CD4-positive, CD25-positive, alpha-beta regulatory T cell (primary cell): Measurements from ENCODE around the gene SLC13A3. TPM values are rescaled to one million over a fixed set of nuclear protein-coding genes. Genes with fewer than 3 reads are reported as not detected.
"Not testable (repeated sequence)": the region's sequence is repeated elsewhere in the genome, so short reads cannot be mapped to it uniquely, and the experiment has no call there.

Experiments used
- ATAC-seq, 2 donors: fragments of 150-1000 bp; cut with Tn5 transposase; one replicate each; pipeline ENCODE4 v1.10.0; 2021; ENCODE audit warnings: low read depth in 2 of 2, moderate number of reproducible peaks in 2 of 2, moderate library complexity in 1 of 2
- DNase-seq, 3 donors: peaks; one replicate each; pipeline versions ENCODE4 v3.0.0 to v3.0.0-alpha.2; 2012 to 2022; ENCODE audit warnings: mixed read lengths in 1 of 3
- H3K27ac ChIP-seq: one replicate; pipeline ENCODE4 v1.7.0; 2013; ENCODE audit warnings: mild to moderate bottlenecking, low read length; ENCODE audit not compliant: insufficient read depth, poor library complexity, severe bottlenecking
- H3K27me3 ChIP-seq: one replicate; pipeline ENCODE4 v1.7.0; 2013; ENCODE audit warnings: low read length; ENCODE audit not compliant: control insufficient read depth, insufficient read depth
- H3K36me3 ChIP-seq: one replicate; pipeline ENCODE4 v1.7.0; 2013; ENCODE audit warnings: mild to moderate bottlenecking, low read length, moderate library complexity; ENCODE audit not compliant: control insufficient read depth, insufficient read depth
- H3K4me1 ChIP-seq: 2 replicates; pipeline ENCODE4 v1.7.0; 2013; ENCODE audit warnings: mild to moderate bottlenecking, low read length; ENCODE audit not compliant: insufficient read depth, control insufficient read depth, poor library complexity, severe bottlenecking
- H3K4me3 ChIP-seq: one replicate; pipeline ENCODE4 v1.7.0; 2013; ENCODE audit warnings: low read depth, mild to moderate bottlenecking, low read length, moderate library complexity
- H3K9me3 ChIP-seq, 2 experiments: 1 replicate in 1 of 2; 2 replicates in 1 of 2; pipeline ENCODE4 v1.7.0; 2013; ENCODE audit warnings: low read length in 2 of 2, mild to moderate bottlenecking in 1 of 2, moderate library complexity in 1 of 2; ENCODE audit not compliant: control insufficient read depth in 2 of 2
- H3K27ac Mint-ChIP-seq, 3 donors: one replicate each; pipeline ENCODE4 v1.8.0; 2020 to 2022; ENCODE audit warnings: mild to moderate bottlenecking in 3 of 3, mixed read lengths in 3 of 3, moderate library complexity in 2 of 3
- H3K27me3 Mint-ChIP-seq: one replicate; pipeline ENCODE4 v1.8.0; 2022; ENCODE audit warnings: mild to moderate bottlenecking, mixed read lengths
- H3K36me3 Mint-ChIP-seq: one replicate; pipeline ENCODE4 v1.8.0; 2020; ENCODE audit warnings: mixed read lengths
- H3K4me1 Mint-ChIP-seq, 4 donors: one replicate each; pipeline ENCODE4 v1.8.0; 2020 to 2022; ENCODE audit warnings: mixed read lengths in 4 of 4, mild to moderate bottlenecking in 1 of 4
- H3K4me3 Mint-ChIP-seq, 4 donors: one replicate each; pipeline ENCODE4 v1.8.0; 2020 to 2022; ENCODE audit warnings: mild to moderate bottlenecking in 4 of 4, mixed read lengths in 4 of 4, moderate library complexity in 3 of 4
- H3K9me3 Mint-ChIP-seq, 7 donors: one replicate each; pipeline ENCODE4 v1.8.0; 2020 to 2022; ENCODE audit warnings: mixed read lengths in 7 of 7, mild to moderate bottlenecking in 3 of 7, moderate library complexity in 2 of 7
- polyA plus RNA-seq, 4 donors: library from polyadenylated mRNA; unstranded; fragments of 300-500 nt; fragmentation: Illumina TruSeq; gene quantifications; one replicate each; pipeline ENCODE4 v1.2.3, GENCODE V29; 2021
- total RNA-seq: library from RNA; stranded (reverse); gene quantifications from one replicate; pipeline ENCODE4 v1.2.3, GENCODE V29; 2022

SLC13A3 gene
- total and polyA plus RNA-seq, 5 donors from 2014 or later: 0.67 TPM; not detected in 4

DNA sequence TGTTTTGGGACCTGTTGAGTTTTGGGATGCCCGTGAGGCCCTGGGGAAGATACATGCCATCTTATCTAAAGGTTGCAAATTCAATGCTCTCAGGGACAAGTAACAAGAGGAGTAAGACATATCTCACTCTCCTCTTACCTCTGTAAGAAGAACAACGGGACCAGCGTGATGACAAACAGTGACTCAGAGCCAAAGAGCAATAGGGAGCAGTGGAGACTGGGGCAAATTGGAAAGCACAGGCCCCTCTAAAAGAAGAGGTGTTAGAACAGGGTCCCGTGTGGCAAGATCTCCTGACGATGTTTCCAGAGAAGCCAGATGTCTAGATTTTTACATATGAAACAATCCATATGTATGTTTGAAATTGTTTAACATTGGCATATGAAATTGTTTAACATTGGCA is 26.3 kb upstream of the SLC13A3 start:
- no peak overlapping the region for H3K4me3 Mint-ChIP-seq
- no peak overlapping the region for H3K27ac Mint-ChIP-seq
- H3K4me3 ChIP-seq: no peak overlapping the region
- no peaks in the 10 kb centered on the region for H3K36me3 ChIP-seq
- H3K9me3 Mint-ChIP-seq: peaks cover 0 to 3% (median 0%) of the 10 kb centered on the region in 7 donors
- DNase-seq (no peak), ATAC-seq (no peak)
- no peak overlapping the region for H3K27ac ChIP-seq
- H3K4me1 Mint-ChIP-seq: peaks cover 6 to 17% (median 8%) of the 10 kb centered on the region in 4 donors
- H3K4me1 ChIP-seq: peaks cover 4% of the 10 kb centered on the region
- H3K27me3 Mint-ChIP-seq: no peaks in the 10 kb centered on the region
- no peaks in the 10 kb centered on the region for H3K27me3 ChIP-seq
- no peaks in the 10 kb centered on the region for H3K9me3 ChIP-seq
- H3K36me3 Mint-ChIP-seq: no peaks in the 10 kb centered on the region

DNA sequence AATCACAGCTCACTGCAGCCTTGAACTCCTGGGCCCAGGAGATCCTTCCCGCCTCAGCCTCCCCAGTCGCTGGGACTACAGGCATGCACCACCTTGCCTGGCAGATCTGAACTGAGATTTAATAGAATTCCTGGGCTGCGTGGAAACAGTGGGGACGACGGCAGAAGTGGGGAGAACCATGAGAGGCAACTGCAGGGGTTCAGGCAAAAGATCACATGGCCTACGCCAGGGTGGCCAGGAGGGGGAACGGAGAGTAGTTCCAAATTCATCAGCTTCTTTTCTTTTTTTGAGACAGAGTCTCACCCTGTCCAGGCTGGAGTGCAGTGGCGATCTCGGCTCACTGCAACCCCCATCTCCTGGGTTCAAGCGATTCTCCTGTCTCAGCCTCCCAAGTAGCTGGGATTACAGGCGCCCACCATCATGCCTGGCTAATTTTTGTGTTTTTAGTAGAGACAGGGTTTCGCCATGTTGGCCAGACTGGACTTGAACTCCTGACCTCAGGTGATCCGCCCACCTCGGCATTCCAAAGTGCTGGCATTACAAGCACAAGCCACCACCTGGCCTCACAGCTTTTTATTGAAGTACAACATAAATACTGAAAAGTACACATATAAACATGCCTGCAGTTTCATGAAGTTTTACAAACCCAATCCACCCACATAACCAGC is 25.5 kb upstream of the SLC13A3 start:
- H3K27ac ChIP-seq, H3K4me3 ChIP-seq, H3K9me3 Mint-ChIP-seq, ATAC-seq, H3K27me3 Mint-ChIP-seq, H3K4me3 Mint-ChIP-seq, H3K4me1 ChIP-seq, H3K9me3 ChIP-seq, H3K36me3 Mint-ChIP-seq, H3K27ac Mint-ChIP-seq, H3K36me3 ChIP-seq, DNase-seq, H3K27me3 ChIP-seq: not testable (repeated sequence)
- H3K4me1 Mint-ChIP-seq: peaks cover 4 to 11% (median 7%) of the 10 kb centered on the region in 4 donors

DNA sequence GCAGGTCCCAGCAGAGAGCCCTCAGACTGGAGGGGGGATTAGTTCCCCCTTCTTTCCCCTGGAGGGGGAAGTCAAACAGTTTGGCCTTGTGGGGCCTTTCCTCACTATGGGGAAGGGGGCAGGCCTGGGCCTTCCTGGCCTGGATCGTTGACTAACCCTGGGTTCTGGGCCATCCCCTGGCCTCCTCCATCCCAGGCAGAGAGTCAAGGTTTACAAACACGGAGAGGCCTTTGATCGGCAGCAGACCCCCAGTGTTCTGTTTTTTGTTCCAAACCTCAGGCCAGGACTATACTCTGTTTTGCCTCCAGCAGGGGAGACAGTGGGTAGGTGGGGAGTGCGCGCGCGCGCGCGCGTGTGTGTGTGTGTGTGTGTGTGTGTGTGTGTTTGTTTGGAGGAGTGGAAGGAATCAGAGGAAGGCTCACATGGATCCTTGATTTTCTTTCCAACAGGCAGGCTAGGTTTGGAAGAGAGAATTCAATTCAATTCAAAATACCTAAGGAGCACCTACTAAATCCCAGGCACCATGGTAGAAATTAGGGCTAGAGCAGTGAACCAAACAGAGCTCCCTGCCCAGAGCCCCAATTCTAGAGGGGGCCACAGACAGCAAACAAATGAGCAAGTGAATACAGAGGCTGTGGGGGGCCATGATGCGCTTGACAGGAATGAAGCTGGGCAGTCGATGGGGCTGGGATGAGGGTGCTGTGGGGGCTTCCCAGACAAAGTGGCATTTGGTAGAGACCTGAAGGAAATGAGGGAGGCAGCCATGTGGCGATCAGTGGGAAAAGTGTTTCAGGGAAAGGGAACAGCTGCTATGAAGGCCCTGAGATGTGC is 23.2 kb upstream of the SLC13A3 start:
- no peak overlapping the region for H3K27ac Mint-ChIP-seq

DNA sequence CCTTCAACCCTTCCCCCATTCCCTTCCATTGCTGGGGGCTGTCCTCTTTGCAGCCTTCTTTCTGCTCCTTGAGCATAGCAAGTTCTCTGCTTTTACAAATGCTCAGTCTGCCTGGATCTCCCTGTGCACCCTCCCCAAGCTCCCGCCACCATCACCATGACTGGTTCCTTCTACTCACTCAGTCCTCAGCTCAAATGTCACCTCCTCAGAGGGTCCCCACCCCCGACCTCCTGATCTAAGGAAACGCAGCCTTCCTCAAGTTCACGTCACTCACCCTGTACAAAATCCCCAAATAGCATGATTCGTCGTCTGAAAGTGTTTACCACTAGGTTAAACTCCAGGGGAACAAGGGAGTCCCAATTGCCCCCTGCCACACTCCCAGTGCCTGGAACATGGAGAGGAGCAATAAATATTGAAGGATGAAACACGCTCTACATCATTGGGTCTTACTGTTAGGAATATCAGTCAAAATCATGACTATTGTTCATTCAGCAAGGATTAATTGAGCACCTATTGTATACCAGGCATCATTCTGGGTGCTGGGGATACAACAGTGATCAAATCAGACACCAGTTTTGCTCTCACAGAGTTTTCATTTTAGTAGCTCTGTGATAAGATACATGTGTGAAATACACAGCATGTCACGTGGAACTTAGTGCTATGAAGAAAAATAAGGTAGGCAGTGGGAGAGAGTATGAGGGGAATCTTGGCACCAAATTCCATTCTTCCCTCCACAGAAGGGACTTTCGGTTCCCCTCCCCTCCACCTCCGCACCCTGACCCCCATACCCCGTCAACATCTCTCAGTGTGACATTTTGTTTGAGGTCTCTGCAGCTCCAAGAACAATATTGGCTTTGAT is 22.4 kb upstream of the SLC13A3 start:
- H3K4me1 Mint-ChIP-seq: no peaks in the 10 kb centered on the region
- no peaks in the 10 kb centered on the region for H3K27me3 Mint-ChIP-seq
- no peak overlapping the region for H3K27ac ChIP-seq
- H3K9me3 ChIP-seq: peaks cover 0 to 16% of the 10 kb centered on the region in 2 experiments
- peaks cover 2 to 12% (median 4%) of the 10 kb centered on the region in 7 donors for H3K9me3 Mint-ChIP-seq
- H3K36me3 Mint-ChIP-seq: peaks cover 9% of the 10 kb centered on the region
- H3K4me3 Mint-ChIP-seq: no peak overlapping the region
- no peak for DNase-seq
- H3K4me1 ChIP-seq: no peaks in the 10 kb centered on the region
- no peaks in the 10 kb centered on the region for H3K27me3 ChIP-seq
- H3K27ac Mint-ChIP-seq: no peak overlapping the region
- ATAC-seq: no peak
- no peak overlapping the region for H3K4me3 ChIP-seq
- no peaks in the 10 kb centered on the region for H3K36me3 ChIP-seq

More for the DNA sequence above, 23.2 kb upstream of the SLC13A3 start:
- Histone ChIP-seq H3K4me3 (no peak overlapping the region), H3K27me3 (no peaks in the 10 kb centered on the region), H3K9me3 (peaks cover 0 to 16% of the 10 kb centered on the region in 2 experiments), H3K36me3 (no peaks in the 10 kb centered on the region), H3K27ac (no peak overlapping the region), H3K4me1 (no peaks in the 10 kb centered on the region)
- H3K4me3 Mint-ChIP-seq: no peak overlapping the region
- ATAC-seq (no peak), DNase-seq (no peak)
- peaks cover 0 to 12% (median 4%) of the 10 kb centered on the region in 7 donors for H3K9me3 Mint-ChIP-seq
- peaks cover 9% of the 10 kb centered on the region for H3K36me3 Mint-ChIP-seq
- no peaks in the 10 kb centered on the region for H3K27me3 Mint-ChIP-seq
- no peaks in the 10 kb centered on the region for H3K4me1 Mint-ChIP-seq

DNA sequence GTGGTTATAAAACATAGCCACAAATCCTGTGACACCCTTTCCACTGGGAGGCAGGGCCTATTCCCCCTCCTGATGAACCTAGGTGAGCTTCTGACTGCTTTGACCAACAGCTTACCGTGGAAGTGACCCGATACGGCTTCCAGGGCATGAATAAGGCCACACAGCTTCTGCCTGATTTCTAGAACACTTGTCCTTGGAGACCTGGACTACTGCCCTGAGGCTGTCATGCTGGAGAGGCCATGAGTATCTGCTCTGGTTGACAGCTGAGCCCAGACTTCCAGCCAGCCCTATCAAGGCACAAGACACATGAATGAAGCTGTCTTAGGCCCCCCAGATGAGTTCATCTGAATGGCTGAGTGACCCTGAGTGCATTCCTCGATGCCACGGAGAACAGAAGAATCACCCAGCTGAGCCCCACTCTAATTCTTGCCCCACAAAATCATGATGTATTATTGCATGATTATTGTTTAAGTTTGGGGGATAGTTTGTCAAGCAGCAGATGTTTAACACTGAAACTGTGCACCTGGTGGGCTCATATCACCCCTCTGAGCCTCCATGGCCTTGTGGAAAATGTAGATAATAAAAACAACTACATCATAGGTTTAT is 21.4 kb upstream of the SLC13A3 start:
- Mint-ChIP-seq H3K4me1 (no peaks in the 10 kb centered on the region), H3K9me3 (peaks cover 2 to 12% (median 4%) of the 10 kb centered on the region in 7 donors), H3K27me3 (no peaks in the 10 kb centered on the region), H3K4me3 (no peak overlapping the region), H3K27ac (no peak overlapping the region), H3K36me3 (peaks cover 15% of the 10 kb centered on the region)
- no peak for DNase-seq
- ATAC-seq: no peak
- Histone ChIP-seq H3K4me1 (no peaks in the 10 kb centered on the region), H3K27ac (no peak overlapping the region), H3K27me3 (no peaks in the 10 kb centered on the region), H3K9me3 (peaks cover 0 to 16% of the 10 kb centered on the region in 2 experiments), H3K4me3 (no peak overlapping the region), H3K36me3 (no peaks in the 10 kb centered on the region)

DNA sequence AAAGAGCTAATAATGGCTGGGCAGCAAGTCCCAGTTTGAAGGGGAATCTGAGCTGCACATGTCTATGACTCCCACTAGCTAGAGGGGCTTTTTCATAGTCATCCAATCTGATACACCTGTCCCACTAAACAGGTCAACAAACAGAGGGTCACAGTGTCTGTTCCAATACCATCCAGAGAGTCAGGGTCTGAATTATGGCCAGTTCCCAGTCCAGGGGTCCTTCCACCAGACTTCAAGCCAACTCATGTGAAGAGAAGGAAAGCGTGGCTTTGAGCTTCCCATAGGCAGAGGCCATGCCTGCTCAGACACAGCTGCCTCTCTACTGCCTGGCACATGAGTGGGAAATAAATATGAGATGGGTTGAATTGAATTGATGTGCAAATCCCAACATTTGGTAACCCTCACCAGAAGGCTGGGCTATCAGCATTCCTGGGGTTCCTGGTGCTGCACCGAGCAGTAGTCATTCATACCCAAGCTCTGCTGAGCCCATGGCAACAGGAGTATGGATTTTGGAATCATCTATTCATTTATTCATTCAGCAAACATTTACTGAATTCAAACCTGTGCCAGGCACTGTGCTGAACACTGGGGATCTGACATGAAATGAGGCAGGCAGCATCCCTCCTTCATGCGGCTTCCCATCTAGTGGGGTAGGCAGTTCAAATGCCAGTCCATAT is 20.7 kb upstream of the SLC13A3 start:
- Histone ChIP-seq H3K4me1 (no peaks in the 10 kb centered on the region), H3K4me3 (no peak overlapping the region), H3K27ac (no peak overlapping the region), H3K9me3 (peaks cover 0 to 16% of the 10 kb centered on the region in 2 experiments), H3K36me3 (no peaks in the 10 kb centered on the region), H3K27me3 (no peaks in the 10 kb centered on the region)
- peaks cover 2 to 12% (median 4%) of the 10 kb centered on the region in 7 donors for H3K9me3 Mint-ChIP-seq
- no peak overlapping the region for H3K27ac Mint-ChIP-seq
- DNase-seq (no peak), ATAC-seq (no peak)
- H3K4me1 Mint-ChIP-seq: no peaks in the 10 kb centered on the region
- peaks cover 15% of the 10 kb centered on the region for H3K36me3 Mint-ChIP-seq
- no peak overlapping the region for H3K4me3 Mint-ChIP-seq
- H3K27me3 Mint-ChIP-seq: no peaks in the 10 kb centered on the region
